HEK293 (cell line): Measurements from ENCODE around the gene HPD.
A peak's percentile ranks its signal among the peaks of the same experiment; 100 is the strongest.

ENCODE experiments used
- CTCF ChIA-PET: fragments of 350-600 bp; formaldehyde crosslinking; extraction: SDS; loops from one replicate; lab custom pipeline; 2021; ENCODE audit warnings: antibody characterized with exemption; lab: Yijun Ruan, JAX
- POLR2A ChIA-PET: fragments of 300-600 bp; formaldehyde crosslinking; extraction: SDS; loops from one replicate; lab custom pipeline; 2020; ENCODE audit warnings: antibody characterized with exemption, inconsistent platforms; lab: Yijun Ruan, JAX
- H3K27ac ChIP-seq: fragments of 200-500 bp; sonication (Bioruptor generic); 2 replicates; pipeline ENCODE4 v1.5.1; 2014; ENCODE audit warnings: low read depth, low read length, control low read depth, inconsistent platforms; ENCODE audit errors: extremely low read depth
- H3K36me3 ChIP-seq, 2 experiments: fragments of 200-500 bp in 1 of 2; sonication (Bioruptor generic) in 1 of 2; 1 replicate in 1 of 2; 2 replicates in 1 of 2; pipeline ENCODE4 v1.5.1; 2014 to 2017; ENCODE audit warnings: inconsistent platforms in 2 of 2, low read length in 2 of 2; ENCODE audit not compliant: control insufficient read depth in 2 of 2, insufficient read depth in 1 of 2
- H3K4me1 ChIP-seq: fragments of 200-500 bp; sonication (Bioruptor generic); 2 replicates; pipeline ENCODE4 v1.5.1; 2014; ENCODE audit warnings: mild to moderate bottlenecking, low read length, inconsistent platforms; ENCODE audit not compliant: control insufficient read depth, insufficient read depth
- H3K4me3 ChIP-seq: 2 replicates; pipeline ENCODE4 v1.5.1; 2011; ENCODE audit warnings: low read depth, mild to moderate bottlenecking, control low read depth, low read length, moderate library complexity
- H3K9me3 ChIP-seq: fragments of 200-500 bp; sonication (Bioruptor generic); 2 replicates; pipeline ENCODE4 v1.5.1; 2014; ENCODE audit warnings: low read depth, low read length, inconsistent platforms; ENCODE audit not compliant: control insufficient read depth, insufficient read depth
- BCL11A ChIP-seq: fragments of 450-650 bp; formaldehyde crosslinking; IDR thresholded peaks from 2 replicates; pipeline ENCODE4 v1.5.1; 2016; ENCODE audit warnings: low read depth, missing biosample characterization, missing genetic modification characterization
- BCL11B ChIP-seq: fragments of 450-650 bp; formaldehyde crosslinking; IDR thresholded peaks from 2 replicates; pipeline ENCODE4 v1.5.1; 2016; ENCODE audit warnings: low read depth, missing biosample characterization, missing genetic modification characterization
- GLIS1 ChIP-seq: fragments of 450-650 bp; formaldehyde crosslinking; IDR thresholded peaks from 2 replicates; pipeline ENCODE4 v1.5.1; 2016; ENCODE audit warnings: missing biosample characterization, missing genetic modification characterization
- GLIS2 ChIP-seq: fragments of 450-650 bp; formaldehyde crosslinking; IDR thresholded peaks from 2 replicates; pipeline ENCODE4 v1.5.1; 2016; ENCODE audit warnings: missing biosample characterization, missing genetic modification characterization
- HOXD13 ChIP-seq: sonication (generic); formaldehyde crosslinking; IDR thresholded peaks from 2 replicates; pipeline ENCODE4 v1.8.0; 2022; ENCODE audit warnings: missing genetic modification reagents, borderline replicate concordance
- KLF7 ChIP-seq: fragments of 450-650 bp; formaldehyde crosslinking; IDR thresholded peaks from 2 replicates; pipeline ENCODE4 v1.5.1; 2016; ENCODE audit warnings: missing biosample characterization, missing genetic modification characterization, borderline replicate concordance
- KLF8 ChIP-seq: fragments of 450-650 bp; formaldehyde crosslinking; IDR thresholded peaks from 2 replicates; pipeline ENCODE4 v1.5.1; 2016; ENCODE audit warnings: missing biosample characterization, missing genetic modification characterization
- KLF9 ChIP-seq: fragments of 450-650 bp; formaldehyde crosslinking; IDR thresholded peaks from 2 replicates; pipeline ENCODE4 v1.5.1; 2016; ENCODE audit warnings: missing biosample characterization, missing genetic modification characterization, low read depth
- MZF1 ChIP-seq: fragments of 450-650 bp; formaldehyde crosslinking; IDR thresholded peaks from 2 replicates; pipeline ENCODE4 v1.5.1; 2017; ENCODE audit warnings: missing biosample characterization, missing genetic modification characterization, borderline replicate concordance
- SCRT2 ChIP-seq: fragments of 450-650 bp; formaldehyde crosslinking; IDR thresholded peaks from 2 replicates; pipeline ENCODE4 v1.5.1; 2016; ENCODE audit warnings: missing biosample characterization, missing genetic modification characterization
- SP7 ChIP-seq: fragments of 450-650 bp; formaldehyde crosslinking; IDR thresholded peaks from 2 replicates; pipeline ENCODE4 v1.5.1; 2016; ENCODE audit warnings: missing biosample characterization, missing genetic modification characterization
- WT1 ChIP-seq: fragments of 450-650 bp; formaldehyde crosslinking; IDR thresholded peaks from 2 replicates; pipeline ENCODE4 v1.5.1; 2016; ENCODE audit warnings: missing biosample characterization, missing genetic modification characterization
- ZBTB20 ChIP-seq: fragments of 450-650 bp; formaldehyde crosslinking; IDR thresholded peaks from 2 replicates; pipeline ENCODE4 v1.5.1; 2016; ENCODE audit warnings: missing biosample characterization, missing genetic modification characterization
- ZBTB7A ChIP-seq: fragments of 450-650 bp; formaldehyde crosslinking; IDR thresholded peaks from 2 replicates; pipeline ENCODE4 v1.5.1; 2016; ENCODE audit warnings: low read depth, missing biosample characterization, missing genetic modification characterization
- ZNF10 ChIP-seq: fragments of 450-650 bp; formaldehyde crosslinking; IDR thresholded peaks from 2 replicates; pipeline ENCODE4 v1.5.1; 2017; ENCODE audit warnings: missing biosample characterization, missing genetic modification characterization
- ZNF157 ChIP-seq: fragments of 450-650 bp; formaldehyde crosslinking; IDR thresholded peaks from 2 replicates; pipeline ENCODE4 v1.5.1; 2016; ENCODE audit warnings: missing biosample characterization, missing genetic modification characterization
- ZNF175 ChIP-seq: fragments of 450-650 bp; formaldehyde crosslinking; IDR thresholded peaks from 2 replicates; pipeline ENCODE4 v1.5.1; 2016; ENCODE audit warnings: missing biosample characterization, missing genetic modification characterization
- ZNF335 ChIP-seq: fragments of 450-650 bp; formaldehyde crosslinking; conservative IDR thresholded peaks from 2 replicates; pipeline ENCODE4 v1.5.1; 2016; ENCODE audit warnings: missing biosample characterization, missing genetic modification characterization
- ZNF391 ChIP-seq: fragments of 450-650 bp; formaldehyde crosslinking; IDR thresholded peaks from 2 replicates; pipeline ENCODE4 v1.5.1; 2016; ENCODE audit warnings: low read depth, missing biosample characterization, missing genetic modification characterization, borderline replicate concordance
- ZNF394 ChIP-seq: fragments of 450-650 bp; formaldehyde crosslinking; IDR thresholded peaks from 2 replicates; pipeline ENCODE4 v1.5.1; 2016; ENCODE audit warnings: missing biosample characterization, missing genetic modification characterization, mild to moderate bottlenecking, moderate library complexity, borderline replicate concordance
- ZNF449 ChIP-seq: fragments of 450-650 bp; formaldehyde crosslinking; IDR thresholded peaks from 2 replicates; pipeline ENCODE4 v1.5.1; 2017; ENCODE audit warnings: missing biosample characterization, mild to moderate bottlenecking, missing genetic modification characterization, moderate library complexity
- ZNF473 ChIP-seq: fragments of 450-650 bp; formaldehyde crosslinking; IDR thresholded peaks from 2 replicates; pipeline ENCODE4 v1.5.1; 2017; ENCODE audit warnings: missing biosample characterization, missing genetic modification characterization
- ZNF510 ChIP-seq: fragments of 450-650 bp; formaldehyde crosslinking; IDR thresholded peaks from 2 replicates; pipeline ENCODE4 v1.5.1; 2018; ENCODE audit warnings: mild to moderate bottlenecking, missing genetic modification characterization, missing biosample characterization; ENCODE audit not compliant: insufficient replicate concordance
- ZNF514 ChIP-seq: fragments of 450-650 bp; formaldehyde crosslinking; IDR thresholded peaks from 2 replicates; pipeline ENCODE4 v1.5.1; 2016; ENCODE audit warnings: missing biosample characterization, missing genetic modification characterization
- ZNF521 ChIP-seq: fragments of 450-650 bp; formaldehyde crosslinking; IDR thresholded peaks from 2 replicates; pipeline ENCODE4 v1.5.1; 2017; ENCODE audit warnings: missing biosample characterization, mild to moderate bottlenecking, missing genetic modification characterization
- ZNF544 ChIP-seq: fragments of 450-650 bp; formaldehyde crosslinking; IDR thresholded peaks from 2 replicates; pipeline ENCODE4 v1.5.0; 2017; ENCODE audit warnings: missing biosample characterization, missing genetic modification characterization
- ZNF664 ChIP-seq: fragments of 450-650 bp; formaldehyde crosslinking; IDR thresholded peaks from 2 replicates; pipeline ENCODE4 v1.5.1; 2016; ENCODE audit warnings: missing biosample characterization, missing genetic modification characterization
- ZNF677 ChIP-seq: fragments of 450-650 bp; IDR thresholded peaks from 2 replicates; pipeline ENCODE4 v1.5.0; 2018; ENCODE audit warnings: missing biosample characterization, mild to moderate bottlenecking, missing genetic modification characterization, moderate library complexity
- ZNF76 ChIP-seq: fragments of 450-650 bp; formaldehyde crosslinking; IDR thresholded peaks from 2 replicates; pipeline ENCODE4; 2016; ENCODE audit warnings: low read depth, missing biosample characterization, missing genetic modification characterization, borderline replicate concordance
- ZSCAN30 ChIP-seq: fragments of 450-650 bp; IDR thresholded peaks from 2 replicates; pipeline ENCODE4 v1.5.1; 2018; ENCODE audit warnings: missing biosample characterization, mild to moderate bottlenecking, missing genetic modification characterization, moderate library complexity
- TF ChIP-seq, protein P1 (sequence below): fragments of 450-650 bp; formaldehyde crosslinking; IDR thresholded peaks from 2 replicates; pipeline ENCODE4 v1.5.1; 2017; ENCODE audit warnings: missing biosample characterization, missing genetic modification characterization
- TF ChIP-seq, protein P2 (sequence below): fragments of 450-650 bp; formaldehyde crosslinking; IDR thresholded peaks from 2 replicates; pipeline ENCODE4 v1.5.1; 2017; ENCODE audit warnings: missing biosample characterization, missing genetic modification characterization

HPD gene

GRCh38 chr12:121795034-121795968, 63.4 kb downstream of the HPD start (continued):
- TF ChIP-seq KLF9, result no peak
- TF ChIP-seq SCRT2 (tag by site-specific recombination), result no peak
- no peak for TF ChIP-seq ZNF449
- TF ChIP-seq KLF8 (tag by site-specific recombination), result peak; percentile 12; the same call in 1 of the 2 replicates
- TF ChIP-seq ZNF521 (tag by site-specific recombination), result no peak
- no peak for TF ChIP-seq ZNF391
- no peak for TF ChIP-seq SP7 (tag by site-specific recombination)
- TF ChIP-seq ZSCAN30, result no peak
- no peak for TF ChIP-seq ZNF157
- TF ChIP-seq, protein P1, sequence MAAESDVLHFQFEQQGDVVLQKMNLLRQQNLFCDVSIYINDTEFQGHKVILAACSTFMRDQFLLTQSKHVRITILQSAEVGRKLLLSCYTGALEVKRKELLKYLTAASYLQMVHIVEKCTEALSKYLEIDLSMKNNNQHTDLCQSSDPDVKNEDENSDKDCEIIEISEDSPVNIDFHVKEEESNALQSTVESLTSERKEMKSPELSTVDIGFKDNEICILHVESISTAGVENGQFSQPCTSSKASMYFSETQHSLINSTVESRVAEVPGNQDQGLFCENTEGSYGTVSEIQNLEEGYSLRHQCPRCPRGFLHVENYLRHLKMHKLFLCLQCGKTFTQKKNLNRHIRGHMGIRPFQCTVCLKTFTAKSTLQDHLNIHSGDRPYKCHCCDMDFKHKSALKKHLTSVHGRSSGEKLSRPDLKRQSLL (tag by site-specific recombination), result no peak
- peak; percentile 54; the same call in 1 of the 2 replicates for TF ChIP-seq BCL11B (tag by site-specific recombination)
- TF ChIP-seq HOXD13 (CRISPR knock-in tag), result no peak
- TF ChIP-seq ZNF473 (tag by site-specific recombination), result no peak
- peak; percentile 71 for TF ChIP-seq BCL11A (tag by site-specific recombination)
- no peak for TF ChIP-seq ZNF175
- no peak for TF ChIP-seq ZNF335 (tag by site-specific recombination)

DNA sequence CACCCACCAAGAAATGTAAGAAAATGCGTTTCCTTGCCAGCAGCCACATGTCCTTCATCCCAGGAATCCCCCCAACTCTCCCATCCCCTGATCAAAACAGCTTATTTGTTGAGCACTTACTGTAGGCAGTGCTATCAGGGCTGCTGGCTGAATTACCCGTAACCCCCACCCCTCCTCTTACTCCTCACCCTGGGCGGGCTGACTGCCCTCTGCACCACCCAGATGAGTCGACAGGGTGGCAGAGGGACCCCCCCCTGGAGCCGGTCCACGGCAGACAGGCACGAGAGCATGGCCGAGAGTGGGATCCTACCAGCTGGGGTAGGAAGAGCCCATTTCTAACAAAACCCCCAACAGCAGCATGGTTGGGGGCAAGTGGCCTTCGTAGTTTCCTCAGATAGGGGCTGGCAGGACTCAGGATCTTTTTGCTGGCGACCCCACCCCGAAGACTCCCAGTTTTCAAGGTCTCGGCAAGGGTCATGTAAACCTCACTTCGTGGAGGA, 64.1 kb downstream of the HPD start:
- no peak overlapping the region; the same call in 1 of the 2 replicates for H3K4me3 ChIP-seq
- no peaks in the 10 kb centered on the region for H3K9me3 ChIP-seq
- POLR2A ChIA-PET, result interaction anchor here (0.5 to 8.9 kb wide), 15 partner anchors 9 to 336 kb away, joined by 3 to 165 read pairs (median 4); partner anchors contain the start of genes PSMD9, SETD1B and TMEM120B
- H3K36me3 ChIP-seq, result peaks cover 0 to 26% of the 10 kb centered on the region in 2 experiments; a peak in 1 of 3 replicates
- peaks cover 17% of the 10 kb centered on the region for H3K4me1 ChIP-seq
- CTCF ChIA-PET, result interaction anchor here (0.6 to 9.8 kb wide), 66 partner anchors 15 to 695 kb away, joined by 3 to 393 read pairs (median 5); partner anchors contain the start of genes HPD, ORAI1, PSMD9 and SETD1B
- peak overlapping the region; percentile 4; the same call in 1 of the 2 replicates for H3K27ac ChIP-seq
- TF ChIP-seq ZNF514, result no peak
- no peak for TF ChIP-seq ZNF510 (tag by site-specific recombination)
- TF ChIP-seq ZNF335 (tag by site-specific recombination), result 0 out of 2 replicates have a peak, but pooled peaks have one; percentile 1
- 0 out of 2 replicates have a peak, but pooled peaks have one; percentile 19 for TF ChIP-seq ZNF76
- peak; percentile 32; the same call in 1 of the 2 replicates for TF ChIP-seq ZBTB20
- peak; percentile 27 for TF ChIP-seq GLIS1 (tag by site-specific recombination)
- 0 out of 2 replicates have a peak, but pooled peaks have one; percentile 8 for TF ChIP-seq KLF7 (tag by site-specific recombination)
- peak; percentile 32; the same call in 1 of the 2 replicates for TF ChIP-seq ZNF677 (tag by site-specific recombination)
- TF ChIP-seq ZNF664 (tag by site-specific recombination), result peak; percentile 97
- peak; percentile 65; the same call in 1 of the 2 replicates for TF ChIP-seq ZNF10 (tag by site-specific recombination)
- no peak for TF ChIP-seq ZNF544 (tag by site-specific recombination)
- peak; percentile 41; the same call in 1 of the 2 replicates for TF ChIP-seq ZNF394
- no peak for TF ChIP-seq ZBTB7A (tag by site-specific recombination)
- TF ChIP-seq, protein P2, sequence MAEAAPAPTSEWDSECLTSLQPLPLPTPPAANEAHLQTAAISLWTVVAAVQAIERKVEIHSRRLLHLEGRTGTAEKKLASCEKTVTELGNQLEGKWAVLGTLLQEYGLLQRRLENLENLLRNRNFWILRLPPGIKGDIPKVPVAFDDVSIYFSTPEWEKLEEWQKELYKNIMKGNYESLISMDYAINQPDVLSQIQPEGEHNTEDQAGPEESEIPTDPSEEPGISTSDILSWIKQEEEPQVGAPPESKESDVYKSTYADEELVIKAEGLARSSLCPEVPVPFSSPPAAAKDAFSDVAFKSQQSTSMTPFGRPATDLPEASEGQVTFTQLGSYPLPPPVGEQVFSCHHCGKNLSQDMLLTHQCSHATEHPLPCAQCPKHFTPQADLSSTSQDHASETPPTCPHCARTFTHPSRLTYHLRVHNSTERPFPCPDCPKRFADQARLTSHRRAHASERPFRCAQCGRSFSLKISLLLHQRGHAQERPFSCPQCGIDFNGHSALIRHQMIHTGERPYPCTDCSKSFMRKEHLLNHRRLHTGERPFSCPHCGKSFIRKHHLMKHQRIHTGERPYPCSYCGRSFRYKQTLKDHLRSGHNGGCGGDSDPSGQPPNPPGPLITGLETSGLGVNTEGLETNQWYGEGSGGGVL (tag by site-specific recombination), result 0 out of 2 replicates have a peak, but pooled peaks have one; percentile 5
- TF ChIP-seq MZF1 (tag by site-specific recombination), result peak; percentile 88
- TF ChIP-seq GLIS2 (tag by site-specific recombination), result peak; percentile 81; the same call in 1 of the 2 replicates
- TF ChIP-seq WT1 (tag by site-specific recombination), result no peak
